Liver (tissue), 9 donors: Measurements from ENCODE around the gene GUCY1A2. TPM values are rescaled to one million over a fixed set of nuclear protein-coding genes. Genes with fewer than 3 reads are reported as not detected.

ENCODE experiments used
- DNase-seq: peaks from one replicate; pipeline ENCODE4 v3.0.0-alpha.2; 2017; ENCODE audit warnings: low spot score
- H3K27ac ChIP-seq, 2 donors: one replicate each; pipeline ENCODE4 v1.7.0; 2013; ENCODE audit warnings: inconsistent platforms in 2 of 2, low read length in 2 of 2, control low read depth in 1 of 2, low read depth in 1 of 2, mild to moderate bottlenecking in 1 of 2
- H3K27me3 ChIP-seq, 4 donors: one replicate each; pipeline versions ENCODE4 v1.6.1 to v1.7.0; 2013; ENCODE audit warnings: low read length in 3 of 4, inconsistent platforms in 1 of 4, mild to moderate bottlenecking in 1 of 4, moderate library complexity in 1 of 4; ENCODE audit not compliant: control insufficient read depth in 4 of 4, insufficient read depth in 4 of 4
- H3K36me3 ChIP-seq, 4 donors: one replicate each; pipeline versions ENCODE4 v1.6.1 to v1.7.0; 2013; ENCODE audit warnings: low read length in 3 of 4, mild to moderate bottlenecking in 3 of 4, low read depth in 1 of 4, moderate library complexity in 1 of 4; ENCODE audit not compliant: control insufficient read depth in 4 of 4, insufficient read depth in 3 of 4
- H3K4me1 ChIP-seq, 4 donors: one replicate each; pipeline versions ENCODE4 v1.6.1 to v1.7.0; 2013; ENCODE audit warnings: low read length in 3 of 4, mild to moderate bottlenecking in 3 of 4, moderate library complexity in 1 of 4; ENCODE audit not compliant: control insufficient read depth in 4 of 4, insufficient read depth in 4 of 4
- H3K4me3 ChIP-seq, 3 donors: one replicate each; pipeline versions ENCODE4 v1.6.1 to v1.7.0; 2013; ENCODE audit warnings: low read length in 3 of 3, control low read depth in 1 of 3, low read depth in 1 of 3, mild to moderate bottlenecking in 1 of 3
- H3K9ac ChIP-seq, 2 donors: one replicate each; pipeline ENCODE4 v1.7.0; 2013; ENCODE audit warnings: low read length in 2 of 2, mild to moderate bottlenecking in 2 of 2, moderate library complexity in 2 of 2, control low read depth in 1 of 2, low read depth in 1 of 2
- H3K9me3 ChIP-seq, 4 donors: one replicate each; pipeline versions ENCODE4 v1.6.1 to v1.7.0; 2013; ENCODE audit warnings: low read length in 3 of 4; ENCODE audit not compliant: control insufficient read depth in 4 of 4
- EGR1 ChIP-seq, 2 donors: IDR thresholded peaks; 2 replicates each; pipeline ENCODE4 v1.6.1; 2016 to 2018; ENCODE audit warnings: antibody characterized with exemption in 2 of 2, low read depth in 2 of 2
- FOXA2 ChIP-seq: IDR thresholded peaks from 2 replicates; pipeline ENCODE4 v1.6.1; 2016; ENCODE audit warnings: antibody characterized with exemption
- GABPA ChIP-seq, 2 donors: IDR thresholded peaks in 1 of 2; conservative IDR thresholded peaks in 1 of 2; 2 replicates each; pipeline ENCODE4 v1.6.1; 2016; ENCODE audit warnings: antibody characterized with exemption in 2 of 2, mild to moderate bottlenecking in 1 of 2, moderate library complexity in 1 of 2
- HNF4A ChIP-seq, 2 donors: conservative IDR thresholded peaks; 2 replicates each; pipeline ENCODE4 v1.6.1; 2016; ENCODE audit warnings: antibody characterized with exemption in 2 of 2, mild to moderate bottlenecking in 2 of 2
- HNF4G ChIP-seq: IDR thresholded peaks from 2 replicates; pipeline ENCODE4 v1.6.1; 2016; ENCODE audit warnings: antibody characterized with exemption
- JUND ChIP-seq, 2 donors: IDR thresholded peaks; 2 replicates each; pipeline ENCODE4 v1.6.1; 2016; ENCODE audit warnings: antibody characterized with exemption in 2 of 2
- NR2F2 ChIP-seq: IDR thresholded peaks from 2 replicates; pipeline ENCODE4 v1.6.1; 2016; ENCODE audit warnings: antibody characterized with exemption
- RAD21 ChIP-seq, 2 donors: IDR thresholded peaks; 2 replicates each; pipeline ENCODE4 v1.6.1; 2016; ENCODE audit warnings: antibody characterized with exemption in 2 of 2, mild to moderate bottlenecking in 2 of 2
- REST ChIP-seq: IDR thresholded peaks from 2 replicates; pipeline ENCODE4 v1.6.1; 2016; ENCODE audit warnings: antibody characterized with exemption, mild to moderate bottlenecking
- RXRA ChIP-seq, 2 donors: IDR thresholded peaks; 2 replicates each; pipeline ENCODE4 v1.6.1; 2017 to 2018; ENCODE audit warnings: antibody characterized with exemption in 2 of 2, mild to moderate bottlenecking in 1 of 2
- SP1 ChIP-seq: IDR thresholded peaks from 2 replicates; pipeline ENCODE4 v1.6.1; 2018; ENCODE audit warnings: antibody characterized with exemption, mild to moderate bottlenecking
- TAF1 ChIP-seq: conservative IDR thresholded peaks from 2 replicates; pipeline ENCODE4 v1.6.1; 2016; ENCODE audit warnings: antibody characterized with exemption, mild to moderate bottlenecking
- YY1 ChIP-seq: IDR thresholded peaks from 2 replicates; pipeline ENCODE4 v1.6.1; 2016; ENCODE audit warnings: antibody characterized with exemption, mild to moderate bottlenecking
- WGBS: extraction: QIAGEN DNeasy Blood & Tissue Kit; methylation state at CpG from one replicate; pipeline ENCODE4 v1.1.7; 2013; 5-methylcytosine and 5-hydroxymethylcytosine counted together
- polyA plus RNA-seq, 2 donors: library from polyadenylated mRNA; stranded (reverse) in 1 of 2; unstranded in 1 of 2; fragments of 200-250 nt in 1 of 2; fragments of >200 nt in 1 of 2; fragmentation: Nextera tagmentation in 1 of 2; extraction: Ambion mirVana in 1 of 2; gene quantifications; one replicate each; pipeline versions ENCODE4 v1.2.1 to v1.2.3, GENCODE V29; 2013 to 2015
- total RNA-seq, 2 donors: library from RNA; depleted of rRNA; stranded (reverse); fragments of >200 nt; gene quantifications; one replicate each; pipeline ENCODE4 v1.2.3, GENCODE V29; 2014
- TF ChIP-seq, protein P1 (sequence below): IDR thresholded peaks from 2 replicates; pipeline ENCODE4 v1.6.1; 2016; ENCODE audit warnings: antibody characterized with exemption
- TF ChIP-seq, protein P2 (sequence below): fragments of 150-350 bp; IDR thresholded peaks from 2 replicates; pipeline ENCODE4 v1.5.1; 2017; ENCODE audit warnings: improper control_type of control experiment, low read depth, low read length; ENCODE audit not compliant: missing input control
- donor health status: healthy.
- donor health status: healthy.
- donor health status: healthy.
- donor health status: healthy.
- donor health status: healthy.

GUCY1A2 gene
- total and polyA plus RNA-seq, 4 donors = 0.55 to 4.4 (median 1.7) TPM

- no peaks in the 10 kb centered on the region for H3K36me3 ChIP-seq
- H3K9me3 ChIP-seq = no peaks in the 10 kb centered on the region
- DNase-seq = no peak
- H3K4me1 ChIP-seq = peaks cover 6 to 21% (median 16%) of the 10 kb centered on the region in 4 donors
- no peak overlapping the region for H3K9ac ChIP-seq
- no peak overlapping the region for H3K27ac ChIP-seq
- TF ChIP-seq JUND (IDR thresholded peaks at IDR 0.05) (no peak), YY1 (no peak), GABPA (IDR thresholded peaks at IDR 0.05 in 1 of 2, conservative IDR thresholded peaks at IDR 0.05 in 1 of 2) (no peak), HNF4A (conservative IDR thresholded peaks at IDR 0.05) (no peak), NR2F2 (no peak), EGR1 (IDR thresholded peaks at IDR 0.05; ENCODE audit: low read depth in 2 of 2) (no peak)
- no peak overlapping the region for H3K4me3 ChIP-seq
- WGBS = 73% methylated on average over 2 of the region's 2 CpGs
- H3K27me3 ChIP-seq = peaks cover 0 to 28% (median 9%) of the 10 kb centered on the region in 4 donors
These were observed 2.3 kb upstream of the GUCY1A2 start for GRCh38 chr11:107020594-107020993.

- peak overlapping the region in 2 of 3 donors; percentile 27 to 71 for H3K4me3 ChIP-seq
- 4% methylated on average over 36 of the region's 36 CpGs for WGBS
- no peak overlapping the region for H3K9ac ChIP-seq
- no peaks in the 10 kb centered on the region for H3K36me3 ChIP-seq
- no peaks in the 10 kb centered on the region for H3K9me3 ChIP-seq
- H3K27me3 ChIP-seq = peaks cover 0 to 29% (median 9%) of the 10 kb centered on the region in 4 donors
- H3K4me1 ChIP-seq = peaks cover 6 to 21% (median 16%) of the 10 kb centered on the region in 4 donors
- no peak overlapping the region for H3K27ac ChIP-seq
- peak; percentile 98 for TF ChIP-seq REST
- TF ChIP-seq, protein P1, sequence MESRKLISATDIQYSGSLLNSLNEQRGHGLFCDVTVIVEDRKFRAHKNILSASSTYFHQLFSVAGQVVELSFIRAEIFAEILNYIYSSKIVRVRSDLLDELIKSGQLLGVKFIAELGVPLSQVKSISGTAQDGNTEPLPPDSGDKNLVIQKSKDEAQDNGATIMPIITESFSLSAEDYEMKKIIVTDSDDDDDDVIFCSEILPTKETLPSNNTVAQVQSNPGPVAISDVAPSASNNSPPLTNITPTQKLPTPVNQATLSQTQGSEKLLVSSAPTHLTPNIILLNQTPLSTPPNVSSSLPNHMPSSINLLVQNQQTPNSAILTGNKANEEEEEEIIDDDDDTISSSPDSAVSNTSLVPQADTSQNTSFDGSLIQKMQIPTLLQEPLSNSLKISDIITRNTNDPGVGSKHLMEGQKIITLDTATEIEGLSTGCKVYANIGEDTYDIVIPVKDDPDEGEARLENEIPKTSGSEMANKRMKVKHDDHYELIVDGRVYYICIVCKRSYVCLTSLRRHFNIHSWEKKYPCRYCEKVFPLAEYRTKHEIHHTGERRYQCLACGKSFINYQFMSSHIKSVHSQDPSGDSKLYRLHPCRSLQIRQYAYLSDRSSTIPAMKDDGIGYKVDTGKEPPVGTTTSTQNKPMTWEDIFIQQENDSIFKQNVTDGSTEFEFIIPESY = no peak
- peak; percentile 55 for DNase-seq
These were observed 722 bp upstream of the GUCY1A2 start for GRCh38 chr11:107018902-107019493.

DNA sequence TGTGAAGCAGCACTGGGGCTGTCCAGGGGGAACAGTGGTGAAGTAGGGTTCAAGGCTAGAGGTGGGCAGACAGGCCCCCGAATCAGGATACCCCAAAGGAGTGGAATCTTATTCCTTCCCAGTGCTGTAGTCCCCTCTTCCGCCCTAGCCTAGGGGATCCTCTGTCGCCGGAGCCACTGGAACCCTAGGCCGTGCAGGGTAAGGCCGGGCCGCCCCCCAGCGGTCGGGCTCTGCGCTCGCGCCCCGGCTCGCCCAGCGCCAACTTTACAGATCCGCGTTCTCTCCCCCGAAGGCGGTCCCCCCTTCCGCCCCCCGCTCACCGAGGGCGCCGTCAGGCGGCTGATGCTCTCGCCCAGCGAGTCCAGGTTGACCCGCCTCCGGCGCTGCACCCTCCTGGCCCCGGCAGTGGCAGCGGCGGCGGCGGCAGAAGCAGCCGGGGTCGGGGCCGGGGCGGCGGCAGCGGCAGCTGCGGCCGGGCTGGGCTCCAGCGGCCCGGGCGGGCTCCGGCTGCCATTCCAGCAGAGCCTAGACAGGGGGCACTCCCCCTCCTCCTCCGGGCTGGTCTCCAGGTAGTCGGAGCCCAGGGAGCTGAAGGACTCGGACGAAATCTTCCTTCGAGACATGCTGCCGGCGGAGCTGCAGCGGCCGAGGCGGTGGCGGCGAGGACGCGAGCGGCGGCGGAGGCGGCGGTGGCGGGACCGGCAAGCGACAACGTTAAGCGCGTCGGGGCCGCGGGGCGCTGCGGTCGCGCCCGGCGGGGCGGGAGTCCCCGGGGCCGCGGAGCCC, 650 bp downstream of the GUCY1A2 start:
- H3K4me1 ChIP-seq = peaks cover 6 to 21% (median 16%) of the 10 kb centered on the region in 4 donors
- TF ChIP-seq RAD21 (IDR thresholded peaks at IDR 0.05) (peak; percentile 20 to 52), FOXA2 (no peak), JUND (IDR thresholded peaks at IDR 0.05) (no peak), TAF1 (no peak), HNF4G (no peak), REST (no peak), YY1 (no peak), SP1 (no peak), GABPA (IDR thresholded peaks at IDR 0.05 in 1 of 2, conservative IDR thresholded peaks at IDR 0.05 in 1 of 2) (no peak), RXRA (IDR thresholded peaks at IDR 0.05) (no peak)
- TF ChIP-seq, protein P2, sequence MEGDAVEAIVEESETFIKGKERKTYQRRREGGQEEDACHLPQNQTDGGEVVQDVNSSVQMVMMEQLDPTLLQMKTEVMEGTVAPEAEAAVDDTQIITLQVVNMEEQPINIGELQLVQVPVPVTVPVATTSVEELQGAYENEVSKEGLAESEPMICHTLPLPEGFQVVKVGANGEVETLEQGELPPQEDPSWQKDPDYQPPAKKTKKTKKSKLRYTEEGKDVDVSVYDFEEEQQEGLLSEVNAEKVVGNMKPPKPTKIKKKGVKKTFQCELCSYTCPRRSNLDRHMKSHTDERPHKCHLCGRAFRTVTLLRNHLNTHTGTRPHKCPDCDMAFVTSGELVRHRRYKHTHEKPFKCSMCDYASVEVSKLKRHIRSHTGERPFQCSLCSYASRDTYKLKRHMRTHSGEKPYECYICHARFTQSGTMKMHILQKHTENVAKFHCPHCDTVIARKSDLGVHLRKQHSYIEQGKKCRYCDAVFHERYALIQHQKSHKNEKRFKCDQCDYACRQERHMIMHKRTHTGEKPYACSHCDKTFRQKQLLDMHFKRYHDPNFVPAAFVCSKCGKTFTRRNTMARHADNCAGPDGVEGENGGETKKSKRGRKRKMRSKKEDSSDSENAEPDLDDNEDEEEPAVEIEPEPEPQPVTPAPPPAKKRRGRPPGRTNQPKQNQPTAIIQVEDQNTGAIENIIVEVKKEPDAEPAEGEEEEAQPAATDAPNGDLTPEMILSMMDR = peak; percentile 7
- H3K4me3 ChIP-seq = peak overlapping the region in 2 of 3 donors; percentile 26 to 71
- no peaks in the 10 kb centered on the region for H3K9me3 ChIP-seq
- no peaks in the 10 kb centered on the region for H3K36me3 ChIP-seq
- 3% methylated on average over 85 of the region's 85 CpGs for WGBS
- no peak overlapping the region for H3K9ac ChIP-seq
- no peak overlapping the region for H3K27ac ChIP-seq
- DNase-seq = peak; percentile 35
- peaks cover 0 to 29% (median 9%) of the 10 kb centered on the region in 4 donors for H3K27me3 ChIP-seq
